Glutamatergic neuron (in vitro differentiated cells): ENCODE data around the gene DIP2B. TPM values are rescaled to one million over a fixed set of nuclear protein-coding genes. Genes with fewer than 3 reads are reported as not detected.

Experiments
- DNase-seq: peaks from one replicate; pipeline ENCODE4 v3.0.0; 2022
- H3K27ac Mint-ChIP-seq: one replicate; pipeline ENCODE4 v1.8.0; 2020; ENCODE audit warnings: mild to moderate bottlenecking, mixed read lengths, inconsistent platforms; ENCODE audit not compliant: unreplicated experiment
- H3K27me3 Mint-ChIP-seq: one replicate; pipeline ENCODE4 v1.8.0; 2020; ENCODE audit warnings: mild to moderate bottlenecking, moderate library complexity, mixed read lengths, inconsistent platforms; ENCODE audit not compliant: unreplicated experiment
- H3K36me3 Mint-ChIP-seq: one replicate; pipeline ENCODE4 v1.8.0; 2020; ENCODE audit warnings: mild to moderate bottlenecking, mixed read lengths, inconsistent platforms; ENCODE audit not compliant: unreplicated experiment
- H3K4me1 Mint-ChIP-seq: one replicate; pipeline ENCODE4 v1.8.0; 2020; ENCODE audit warnings: mild to moderate bottlenecking, low read depth, mixed read lengths, inconsistent platforms; ENCODE audit not compliant: unreplicated experiment
- H3K4me3 Mint-ChIP-seq: one replicate; pipeline ENCODE4 v1.8.0; 2020; ENCODE audit warnings: mild to moderate bottlenecking, mixed read lengths, inconsistent platforms; ENCODE audit not compliant: unreplicated experiment
- H3K9me3 Mint-ChIP-seq: one replicate; pipeline ENCODE4 v1.8.0; 2020; ENCODE audit warnings: mild to moderate bottlenecking, moderate library complexity, mixed read lengths, inconsistent platforms; ENCODE audit not compliant: unreplicated experiment
- CTCF ChIP-seq: fragments of 200-600 bp; sonication (generic); IDR thresholded peaks from one replicate; pipeline ENCODE4 v1.5.0; 2021; ENCODE audit not compliant: partially characterized antibody, unreplicated experiment
- total RNA-seq: library from RNA; stranded (reverse); fragmentation: NEBNext Ultra II Directional; extraction: Animal tissue kit (Norgen Biotek cat#: 25700); gene quantifications from one replicate; pipeline ENCODE4 v1.2.1, GENCODE V29; 2021; ENCODE audit not compliant: unreplicated experiment

The DIP2B gene
- total RNA-seq, 1 donor from 2014 or later: 37.3 TPM

- Mint-ChIP-seq H3K27me3 (no peaks in the 10 kb centered on the region), H3K9me3 (no peaks in the 10 kb centered on the region), H3K4me1 (no peaks in the 10 kb centered on the region), H3K36me3 (no peaks in the 10 kb centered on the region), H3K4me3 (no peak overlapping the region), H3K27ac (no peak overlapping the region)
- DNase-seq: no peak
- no peak for TF ChIP-seq CTCF
These were observed 156.7 kb downstream of the DIP2B start for GRCh38 chr12:50661300-50662115.

- DNase-seq: no peak
- H3K4me3 Mint-ChIP-seq: no peak overlapping the region
- no peaks in the 10 kb centered on the region for H3K27me3 Mint-ChIP-seq
- no peaks in the 10 kb centered on the region for H3K4me1 Mint-ChIP-seq
- H3K36me3 Mint-ChIP-seq: no peaks in the 10 kb centered on the region
- no peak overlapping the region for H3K27ac Mint-ChIP-seq
- TF ChIP-seq CTCF: no peak
- no peaks in the 10 kb centered on the region for H3K9me3 Mint-ChIP-seq
These were observed 157.3 kb downstream of the DIP2B start for GRCh38 chr12:50662116-50662510.

GRCh38 chr12:50665170-50665569 lies 160.4 kb downstream of the DIP2B start:
- Mint-ChIP-seq H3K9me3 (no peaks in the 10 kb centered on the region), H3K4me3 (no peak overlapping the region), H3K27ac (no peak overlapping the region), H3K36me3 (no peaks in the 10 kb centered on the region), H3K4me1 (no peaks in the 10 kb centered on the region), H3K27me3 (no peaks in the 10 kb centered on the region)
- no peak for DNase-seq
- TF ChIP-seq CTCF: no peak

DNA sequence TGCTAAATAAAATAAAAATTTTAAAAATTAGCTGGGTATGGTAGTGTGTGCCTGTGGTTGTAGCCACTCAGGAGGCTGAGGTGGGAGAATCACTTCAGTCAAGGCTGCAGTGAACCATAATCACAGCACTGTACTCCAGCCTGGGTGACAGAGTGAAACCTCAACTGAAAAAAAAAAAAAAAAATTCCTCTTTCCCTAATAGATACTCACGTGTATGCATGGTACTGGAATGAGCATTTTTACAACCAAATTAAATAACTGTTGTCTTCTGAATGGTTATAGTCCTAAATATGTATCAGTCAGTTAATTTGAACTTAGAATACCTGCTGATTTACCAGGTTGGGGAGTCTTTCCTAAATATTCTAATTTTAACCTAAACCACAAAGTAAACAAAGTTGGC lies 160.8 kb downstream of the DIP2B start:
- Mint-ChIP-seq H3K9me3 (no peaks in the 10 kb centered on the region), H3K4me1 (no peaks in the 10 kb centered on the region), H3K27me3 (no peaks in the 10 kb centered on the region), H3K36me3 (no peaks in the 10 kb centered on the region), H3K27ac (no peak overlapping the region), H3K4me3 (no peak overlapping the region)
- no peak for TF ChIP-seq CTCF
- no peak for DNase-seq

DNA sequence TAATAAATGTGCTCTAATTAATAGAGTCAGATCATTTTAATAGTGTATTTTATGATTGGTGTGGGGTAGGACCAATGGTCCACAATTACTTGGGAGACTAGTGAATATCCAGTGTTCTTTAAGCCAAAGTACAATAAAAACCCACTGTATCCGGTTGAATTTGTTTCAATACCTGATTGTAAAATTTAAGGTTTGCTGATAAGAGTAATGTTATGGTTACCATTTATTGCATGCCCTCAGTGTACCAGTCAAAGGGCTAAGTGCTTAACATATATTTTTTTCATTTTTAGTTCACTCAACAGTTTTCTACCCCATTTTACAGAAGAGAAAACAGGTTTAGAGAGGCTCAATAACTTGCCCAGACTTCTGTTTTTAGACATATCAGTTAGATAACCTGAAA lies 161.2 kb downstream of the DIP2B start:
- no peak overlapping the region for H3K27ac Mint-ChIP-seq
- H3K4me3 Mint-ChIP-seq: no peak overlapping the region
- H3K9me3 Mint-ChIP-seq: no peaks in the 10 kb centered on the region
- H3K4me1 Mint-ChIP-seq: no peaks in the 10 kb centered on the region
- no peak for TF ChIP-seq CTCF
- H3K36me3 Mint-ChIP-seq: no peaks in the 10 kb centered on the region
- DNase-seq: no peak
- no peaks in the 10 kb centered on the region for H3K27me3 Mint-ChIP-seq
